ENCODE data around the gene PEX14. TPM values are rescaled to one million over a fixed set of nuclear protein-coding genes. Genes with fewer than 3 reads are reported as not detected.
"Not testable (repeated sequence)": the region's sequence is repeated elsewhere in the genome, so short reads cannot be mapped to it uniquely, and the experiment has no call there.

The PEX14 gene
- polyA plus RNA-seq, 1 donor from 2014 or later = 13.5 TPM

- H3K36me3 ChIP-seq (ENCODE audit: insufficient read depth, low read length); H3K27me3 ChIP-seq (ENCODE audit: insufficient read depth, low read depth, low read length); H3K9ac ChIP-seq (ENCODE audit: low read length); H3K9me2 ChIP-seq (ENCODE audit: insufficient read depth, low read length); H3K4me2 ChIP-seq (ENCODE audit: low read length); H3K9me3 ChIP-seq (ENCODE audit: low read length); H3K27ac ChIP-seq (ENCODE audit: low read length); H4K20me1 ChIP-seq (ENCODE audit: insufficient read depth); H3F3A ChIP-seq (ENCODE audit: insufficient read depth, low read length, poor library complexity, severe bottlenecking); H2AFZ ChIP-seq (ENCODE audit: low read depth, low read length): not testable (repeated sequence)
- Histone ChIP-seq H3K4me3 (ENCODE audit: low read length) (peak overlapping the region; percentile 74), H3K79me2 (replicated peaks; ENCODE audit: insufficient read depth, low read length) (peaks cover 24% of the 10 kb centered on the region)
These were observed 489 bp upstream of the PEX14 start for GRCh38 chr1:10474309-10474612.

- H3F3A ChIP-seq (ENCODE audit: insufficient read depth, low read length, poor library complexity, severe bottlenecking) = no peaks in the 10 kb centered on the region
- H3K9me2 ChIP-seq (ENCODE audit: insufficient read depth, low read length) = no peaks in the 10 kb centered on the region
- H3K4me3 ChIP-seq (ENCODE audit: low read length) = peak overlapping the region; percentile 74
- H3K27me3 ChIP-seq (ENCODE audit: insufficient read depth, low read depth, low read length) = no peaks in the 10 kb centered on the region
- H3K36me3 ChIP-seq (ENCODE audit: insufficient read depth, low read length) = no peaks in the 10 kb centered on the region
- peak overlapping the region; percentile 68 for H3K27ac ChIP-seq (ENCODE audit: low read length)
- H3K9ac ChIP-seq (ENCODE audit: low read length) = peak overlapping the region; percentile 75
- H4K20me1 ChIP-seq (ENCODE audit: insufficient read depth) = no peaks in the 10 kb centered on the region
- peaks cover 24% of the 10 kb centered on the region for H3K79me2 ChIP-seq (replicated peaks; ENCODE audit: insufficient read depth, low read length)
- peak overlapping the region; percentile 76 for H3K4me2 ChIP-seq (ENCODE audit: low read length)
- H2AFZ ChIP-seq (ENCODE audit: low read depth, low read length) = peak overlapping the region; percentile 63
- no peaks in the 10 kb centered on the region for H3K9me3 ChIP-seq (ENCODE audit: low read length)
- TF ChIP-seq REST (IDR thresholded peaks at IDR 0.05; ENCODE audit: borderline replicate concordance) (no peak), MXI1 (conservative IDR thresholded peaks at IDR 0.05; ENCODE audit: poor library complexity, severe bottlenecking) (no peak), TAF1 (IDR thresholded peaks at IDR 0.05; ENCODE audit: low read depth) (no peak), RAD21 (conservative IDR thresholded peaks at IDR 0.05) (no peak), CTCF (IDR thresholded peaks at IDR 0.05; ENCODE audit: poor library complexity, severe bottlenecking) (no peak), POLR2AphosphoS5 (IDR thresholded peaks at IDR 0.05) (no peak)
These were observed 760 bp downstream of the PEX14 start for GRCh38 chr1:10475510-10475909.

GRCh38 chr1:10479296-10479695, 4.5 kb downstream of the PEX14 start:
- H3K9ac ChIP-seq (ENCODE audit: low read length) = no peak overlapping the region
- H3K27ac ChIP-seq (ENCODE audit: low read length) = no peak overlapping the region
- H4K20me1 ChIP-seq (ENCODE audit: insufficient read depth) = no peaks in the 10 kb centered on the region
- H3F3A ChIP-seq (ENCODE audit: insufficient read depth, low read length, poor library complexity, severe bottlenecking) = no peaks in the 10 kb centered on the region
- H3K36me3 ChIP-seq (ENCODE audit: insufficient read depth, low read length) = no peaks in the 10 kb centered on the region
- H3K9me2 ChIP-seq (ENCODE audit: insufficient read depth, low read length) = no peaks in the 10 kb centered on the region
- H2AFZ ChIP-seq (ENCODE audit: low read depth, low read length) = no peak overlapping the region
- H3K79me2 ChIP-seq (replicated peaks; ENCODE audit: insufficient read depth, low read length) = peaks cover 24% of the 10 kb centered on the region
- H3K9me3 ChIP-seq (ENCODE audit: low read length) = no peaks in the 10 kb centered on the region
- no peaks in the 10 kb centered on the region for H3K27me3 ChIP-seq (ENCODE audit: insufficient read depth, low read depth, low read length)
- no peak for TF ChIP-seq EZH2 (IDR thresholded peaks at IDR 0.05; ENCODE audit: borderline replicate concordance, insufficient read depth, low read length, poor library complexity, severe bottlenecking)
- TF ChIP-seq TAF1 (IDR thresholded peaks at IDR 0.05; ENCODE audit: low read depth) = no peak
- TF ChIP-seq MXI1 (conservative IDR thresholded peaks at IDR 0.05; ENCODE audit: poor library complexity, severe bottlenecking) = no peak
- TF ChIP-seq EP300 (conservative IDR thresholded peaks at IDR 0.05; ENCODE audit: poor library complexity, severe bottlenecking) = no peak
- no peak for TF ChIP-seq CTCF (IDR thresholded peaks at IDR 0.05; ENCODE audit: poor library complexity, severe bottlenecking)
- no peak for TF ChIP-seq POLR2AphosphoS5 (IDR thresholded peaks at IDR 0.05)
- no peak for TF ChIP-seq SMC3 (conservative IDR thresholded peaks at IDR 0.05; ENCODE audit: poor library complexity)
- TF ChIP-seq REST (IDR thresholded peaks at IDR 0.05; ENCODE audit: borderline replicate concordance) = no peak
- TF ChIP-seq RAD21 (conservative IDR thresholded peaks at IDR 0.05) = no peak
- H3K4me2 ChIP-seq (ENCODE audit: low read length) = no peak overlapping the region
- no peak overlapping the region for H3K4me3 ChIP-seq (ENCODE audit: low read length)
